Measurements from ENCODE around the gene RAB6A.
"Not testable (repeated sequence)": the region's sequence is repeated elsewhere in the genome, so short reads cannot be mapped to it uniquely, and the experiment has no call there.

Gene RAB6A

DNA sequence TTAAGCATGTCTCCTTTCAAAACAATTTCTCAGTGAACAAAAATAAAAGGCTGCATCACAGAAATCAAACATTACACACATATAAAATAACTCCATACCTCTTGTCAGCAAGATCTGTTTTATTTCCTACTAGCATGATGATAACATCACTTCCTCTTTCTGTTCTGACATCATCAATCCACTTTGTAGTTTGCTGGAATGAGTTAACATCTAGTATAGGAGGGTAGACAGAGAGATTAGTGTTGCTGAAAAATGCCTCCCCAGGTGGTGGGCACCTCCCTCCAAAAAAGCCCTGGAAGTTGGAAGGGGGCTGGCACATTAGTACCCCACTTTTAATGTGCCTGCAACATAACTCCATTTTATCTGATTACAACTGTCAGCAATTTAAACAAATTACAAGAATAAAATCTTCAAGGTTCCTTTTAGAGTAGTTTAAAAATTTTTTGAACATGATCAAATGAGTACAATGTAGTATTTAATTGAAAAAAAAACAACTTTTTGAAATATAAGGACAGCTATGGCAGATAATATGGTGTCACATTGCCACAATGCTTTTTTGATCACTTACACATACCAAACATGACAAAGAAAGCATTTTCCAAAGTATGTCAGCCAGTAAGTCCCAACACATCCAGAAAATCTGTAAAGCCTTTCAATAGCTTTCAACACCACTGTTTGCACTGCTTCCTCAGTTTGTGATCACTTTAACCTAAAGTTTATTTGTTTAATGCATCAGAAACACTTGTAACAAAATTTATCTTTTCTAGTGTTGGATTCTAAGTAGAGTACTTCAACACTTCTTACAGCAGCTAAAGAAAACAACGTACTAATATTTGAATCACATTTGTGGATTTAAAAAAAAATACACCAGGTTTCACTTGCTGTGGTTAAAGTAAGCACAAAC is 44.5 kb downstream of the RAB6A start:
- H3K27ac Mint-ChIP-seq = peak overlapping the region; percentile 43
- no peak overlapping the region for H3K4me3 Mint-ChIP-seq
- H3K27me3 Mint-ChIP-seq = no peaks in the 10 kb centered on the region
- peaks cover 42% of the 10 kb centered on the region for H3K36me3 Mint-ChIP-seq (ENCODE audit: low read depth)
- H3K9me3 Mint-ChIP-seq = no peaks in the 10 kb centered on the region
- peaks cover 5% of the 10 kb centered on the region for H3K4me1 Mint-ChIP-seq (ENCODE audit: low read depth)

DNA sequence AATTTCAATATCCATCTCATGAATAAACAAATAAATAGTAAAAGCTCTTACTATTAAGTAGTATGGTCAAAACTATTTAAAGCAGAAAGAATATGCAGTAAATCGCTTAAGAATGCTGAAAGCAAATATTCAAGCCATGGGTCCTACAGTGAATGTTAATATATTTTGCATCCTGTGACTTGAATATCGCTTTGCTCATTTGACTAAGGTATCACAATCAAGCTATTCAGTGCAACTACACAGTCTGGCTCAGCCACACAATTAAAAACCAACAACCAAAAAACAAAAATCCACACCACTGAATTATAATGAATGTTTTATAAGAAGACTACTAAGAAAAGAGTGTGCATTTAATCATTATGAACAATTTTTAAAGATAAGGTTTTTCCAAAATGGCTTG is 45.3 kb downstream of the RAB6A start:
- H3K4me1 Mint-ChIP-seq (ENCODE audit: low read depth) = peaks cover 5% of the 10 kb centered on the region
- no peak overlapping the region for H3K27ac Mint-ChIP-seq
- H3K9me3 Mint-ChIP-seq = no peaks in the 10 kb centered on the region
- H3K4me3 Mint-ChIP-seq = no peak overlapping the region
- H3K27me3 Mint-ChIP-seq = no peaks in the 10 kb centered on the region
- peaks cover 37% of the 10 kb centered on the region for H3K36me3 Mint-ChIP-seq (ENCODE audit: low read depth)

DNA sequence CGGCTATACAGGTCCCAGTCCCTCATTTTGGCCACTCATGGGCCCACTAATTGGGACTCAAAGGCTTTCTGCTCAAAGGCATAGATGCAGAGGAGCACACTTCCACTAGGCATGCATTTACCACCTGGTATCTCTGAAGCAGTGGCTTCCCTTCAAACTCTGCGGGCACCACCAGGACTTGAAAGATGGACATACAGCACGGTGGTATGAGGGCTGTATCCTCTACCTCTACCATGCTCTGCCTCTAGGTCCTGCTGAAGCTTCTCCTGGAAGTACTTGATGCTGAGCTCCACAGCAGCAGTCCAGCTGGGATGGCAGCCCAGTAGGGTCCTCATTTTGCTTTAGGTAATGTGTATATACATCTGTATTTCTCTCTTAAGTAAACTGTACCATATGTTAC is 49.9 kb downstream of the RAB6A start:
- Mint-ChIP-seq H3K9me3 (no peaks in the 10 kb centered on the region), H3K4me1 (ENCODE audit: low read depth) (peaks cover 1% of the 10 kb centered on the region), H3K4me3 (no peak overlapping the region), H3K27ac (no peak overlapping the region), H3K36me3 (ENCODE audit: low read depth) (peaks cover 26% of the 10 kb centered on the region), H3K27me3 (no peaks in the 10 kb centered on the region)

DNA sequence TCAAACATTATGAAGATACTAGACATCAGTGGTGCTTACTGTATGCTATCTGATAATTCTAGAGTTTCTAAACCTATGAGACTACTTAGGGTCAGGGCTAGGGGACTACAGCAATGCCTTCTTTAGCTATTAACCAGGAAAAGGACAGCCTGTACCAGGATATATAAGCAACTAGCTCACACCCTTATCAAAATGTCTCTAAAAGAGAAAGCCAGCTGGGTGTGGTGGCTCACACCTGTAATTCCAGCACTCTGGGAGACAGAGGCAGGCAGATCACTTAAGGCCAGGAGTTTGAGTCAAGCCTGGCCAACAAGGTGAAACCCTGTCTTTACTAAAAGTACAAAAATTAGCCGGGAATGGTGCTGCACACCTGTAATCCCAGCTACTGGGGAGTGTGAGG is 55.8 kb downstream of the RAB6A start:
- Mint-ChIP-seq H3K27ac (no peak overlapping the region), H3K9me3 (no peaks in the 10 kb centered on the region), H3K36me3 (ENCODE audit: low read depth) (peaks cover 32% of the 10 kb centered on the region), H3K27me3 (no peaks in the 10 kb centered on the region), H3K4me3 (no peak overlapping the region), H3K4me1 (ENCODE audit: low read depth) (no peaks in the 10 kb centered on the region)

DNA sequence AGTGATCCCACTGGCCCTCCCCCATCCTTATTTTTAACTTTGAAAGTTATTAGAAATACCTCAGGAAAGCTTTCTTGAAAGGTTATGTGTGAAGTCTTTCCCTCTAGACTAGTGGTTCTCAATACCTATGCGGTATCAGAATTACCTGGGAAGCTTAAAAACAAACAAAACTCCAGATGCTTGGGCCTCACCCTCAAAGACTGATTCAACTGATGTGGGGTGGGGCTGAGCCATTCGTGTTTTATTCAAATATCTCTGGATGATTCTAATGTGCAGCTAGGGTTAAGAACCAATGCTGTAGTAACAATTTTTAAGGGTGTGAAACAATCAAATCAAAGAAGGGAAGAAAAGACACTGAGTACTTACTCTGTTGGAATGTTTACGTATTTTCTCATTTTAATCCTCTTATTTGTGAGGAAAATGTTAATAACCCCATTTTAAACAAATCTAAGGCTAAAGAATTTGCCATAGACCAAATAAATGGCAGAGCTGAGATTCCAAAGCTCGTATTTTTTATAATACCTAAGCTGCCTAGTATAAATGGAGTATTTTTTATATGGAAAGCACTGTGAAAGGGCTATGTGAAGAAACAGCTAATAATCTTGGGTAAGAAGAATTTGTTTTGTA is 66.9 kb downstream of the RAB6A start:
- H3K4me3 Mint-ChIP-seq = no peak overlapping the region
- no peaks in the 10 kb centered on the region for H3K4me1 Mint-ChIP-seq (ENCODE audit: low read depth)
- H3K36me3 Mint-ChIP-seq (ENCODE audit: low read depth) = peaks cover 17% of the 10 kb centered on the region
- no peaks in the 10 kb centered on the region for H3K9me3 Mint-ChIP-seq
- no peak overlapping the region for H3K27ac Mint-ChIP-seq
- H3K27me3 Mint-ChIP-seq = no peaks in the 10 kb centered on the region

DNA sequence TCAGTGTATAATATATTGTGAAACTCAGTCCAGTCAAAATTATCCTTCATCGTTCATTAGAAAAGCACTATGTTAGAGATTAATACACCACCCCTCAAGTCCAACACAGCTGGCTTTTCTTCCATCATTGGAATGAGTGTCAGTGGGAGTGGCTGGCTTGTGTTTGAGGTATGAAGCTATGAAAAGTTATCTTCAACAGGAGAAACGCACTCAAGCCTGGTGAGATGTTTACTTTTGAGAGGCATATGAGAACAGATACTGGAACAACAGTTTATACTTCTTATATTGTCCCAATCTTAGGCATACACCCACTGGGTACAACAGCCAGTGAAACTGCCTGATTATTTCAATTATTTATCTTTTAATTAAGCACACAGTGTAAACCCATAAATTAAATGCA is 80.2 kb downstream of the RAB6A start:
- Mint-ChIP-seq H3K27ac (no peak overlapping the region), H3K36me3 (ENCODE audit: low read depth) (peaks cover 23% of the 10 kb centered on the region), H3K4me3 (no peak overlapping the region), H3K4me1 (ENCODE audit: low read depth) (no peaks in the 10 kb centered on the region), H3K9me3 (no peaks in the 10 kb centered on the region), H3K27me3 (no peaks in the 10 kb centered on the region)

DNA sequence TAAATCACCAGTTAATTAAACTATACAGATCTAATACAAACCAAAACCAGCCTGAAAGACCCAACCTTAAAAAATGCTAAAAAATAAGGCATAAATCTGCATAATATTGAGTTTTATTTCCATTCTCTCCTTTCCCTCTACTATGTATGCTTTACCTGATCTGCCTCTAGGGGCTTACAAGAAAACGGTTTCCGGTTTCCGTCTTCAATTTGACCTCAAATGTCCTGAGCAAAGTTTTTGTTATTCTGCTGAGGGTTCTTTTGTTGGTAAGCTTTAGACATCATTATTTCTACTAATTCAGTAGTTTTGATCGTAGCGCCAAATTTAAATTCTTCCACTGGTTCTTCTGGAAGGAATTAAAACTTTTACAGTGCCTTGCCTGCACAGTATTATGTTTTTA is 84.3 kb downstream of the RAB6A start:
- H3K4me3 Mint-ChIP-seq; H3K4me1 Mint-ChIP-seq (ENCODE audit: low read depth); H3K27me3 Mint-ChIP-seq; H3K9me3 Mint-ChIP-seq; H3K27ac Mint-ChIP-seq: not testable (repeated sequence)
- H3K36me3 Mint-ChIP-seq (ENCODE audit: low read depth) = peaks cover 20% of the 10 kb centered on the region

DNA sequence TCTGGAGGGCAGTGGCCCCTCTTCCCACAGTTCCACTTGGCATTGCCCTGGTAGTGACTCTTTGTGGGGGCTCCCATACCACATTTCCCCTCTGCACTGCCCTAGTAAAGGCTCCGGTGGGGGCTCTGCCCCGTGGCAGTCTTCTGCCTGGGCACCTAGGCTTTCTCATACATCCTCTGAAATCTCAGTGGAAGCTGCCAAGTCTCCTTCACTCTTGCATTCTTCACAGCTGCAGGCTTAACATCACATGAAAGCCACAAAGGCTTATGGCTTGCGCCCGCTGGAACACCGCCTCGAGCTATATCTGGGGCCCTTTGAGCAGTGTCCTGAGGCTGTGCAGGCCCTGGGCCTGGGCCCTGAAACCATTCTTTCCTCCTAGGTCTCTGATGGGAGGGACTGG is 89.2 kb downstream of the RAB6A start:
- H3K4me3 Mint-ChIP-seq = no peak overlapping the region
- H3K9me3 Mint-ChIP-seq = no peaks in the 10 kb centered on the region
- H3K27ac Mint-ChIP-seq = no peak overlapping the region
- peaks cover 4% of the 10 kb centered on the region for H3K36me3 Mint-ChIP-seq (ENCODE audit: low read depth)
- H3K27me3 Mint-ChIP-seq = no peaks in the 10 kb centered on the region
- H3K4me1 Mint-ChIP-seq (ENCODE audit: low read depth) = no peaks in the 10 kb centered on the region

DNA sequence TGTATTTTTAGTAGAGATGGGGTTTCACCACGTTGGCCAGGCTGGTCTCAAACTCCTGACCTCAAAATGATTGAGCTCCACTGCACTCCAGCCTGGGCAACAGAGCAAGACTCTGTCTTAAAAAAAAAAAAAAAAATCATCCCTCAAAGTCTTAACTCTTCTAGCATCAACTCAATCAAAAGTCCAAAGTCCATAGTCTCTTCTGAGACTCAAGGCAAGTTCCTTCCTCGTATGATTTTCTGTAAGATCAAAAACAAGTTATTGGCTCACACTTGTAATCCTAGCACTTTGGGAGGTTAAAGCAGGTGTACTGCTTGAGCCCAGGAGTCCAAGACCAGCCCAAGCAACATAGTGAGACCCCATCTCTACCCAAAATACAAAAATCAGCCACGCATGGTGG is 90.1 kb downstream of the RAB6A start:
- Mint-ChIP-seq H3K4me1 (ENCODE audit: low read depth) (no peaks in the 10 kb centered on the region), H3K36me3 (ENCODE audit: low read depth) (peaks cover 4% of the 10 kb centered on the region), H3K27me3 (no peaks in the 10 kb centered on the region)

DNA sequence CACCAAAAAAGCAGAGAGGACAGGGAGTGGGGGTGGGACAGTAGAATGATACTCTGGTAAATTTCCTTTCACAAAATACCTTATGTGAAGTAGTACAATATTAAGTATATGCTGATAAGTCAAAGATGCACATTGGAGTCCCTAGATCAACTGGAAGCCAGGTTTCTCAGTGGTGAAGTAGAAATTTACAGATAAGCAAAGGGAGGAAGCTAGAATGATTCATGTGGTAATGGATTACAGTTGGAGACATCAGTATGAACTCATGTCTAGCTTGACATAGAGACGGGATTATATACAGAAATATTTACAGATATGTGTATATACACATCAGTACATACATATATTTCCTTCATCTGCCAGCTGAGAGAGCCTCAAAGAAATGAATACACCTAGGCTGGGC is 93.0 kb downstream of the RAB6A start:
- no peaks in the 10 kb centered on the region for H3K9me3 Mint-ChIP-seq
- H3K4me1 Mint-ChIP-seq (ENCODE audit: low read depth) = no peaks in the 10 kb centered on the region
- H3K36me3 Mint-ChIP-seq (ENCODE audit: low read depth) = no peaks in the 10 kb centered on the region
- H3K27ac Mint-ChIP-seq = no peak overlapping the region
- H3K4me3 Mint-ChIP-seq = no peak overlapping the region
- H3K27me3 Mint-ChIP-seq = no peaks in the 10 kb centered on the region

More for the DNA sequence above, 90.1 kb downstream of the RAB6A start:
- Mint-ChIP-seq H3K4me3 (no peak overlapping the region), H3K27ac (no peak overlapping the region), H3K9me3 (no peaks in the 10 kb centered on the region)

DNA sequence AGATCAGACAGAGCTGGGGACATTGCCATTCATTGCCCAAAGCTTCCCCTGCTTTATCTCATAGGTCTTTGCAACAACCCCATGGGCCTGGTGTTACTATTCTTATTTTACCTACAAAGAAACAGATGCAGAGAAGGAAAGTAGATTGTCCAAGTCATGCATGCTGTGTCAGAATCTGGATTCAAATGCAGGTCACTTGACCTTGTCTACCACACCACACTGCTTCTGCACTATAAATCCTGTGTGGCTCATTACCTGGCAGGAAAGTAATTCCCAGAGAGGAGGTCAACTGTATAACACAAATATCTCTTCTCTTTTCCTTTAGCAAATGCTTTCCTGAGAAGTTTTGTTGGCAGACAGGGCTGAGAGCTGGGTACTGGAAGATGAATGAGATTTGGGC is 96.0 kb downstream of the RAB6A start:
- Mint-ChIP-seq H3K4me3 (no peak overlapping the region), H3K27ac (no peak overlapping the region), H3K9me3 (no peaks in the 10 kb centered on the region), H3K36me3 (ENCODE audit: low read depth) (no peaks in the 10 kb centered on the region), H3K4me1 (ENCODE audit: low read depth) (peaks cover 8% of the 10 kb centered on the region), H3K27me3 (no peaks in the 10 kb centered on the region)

DNA sequence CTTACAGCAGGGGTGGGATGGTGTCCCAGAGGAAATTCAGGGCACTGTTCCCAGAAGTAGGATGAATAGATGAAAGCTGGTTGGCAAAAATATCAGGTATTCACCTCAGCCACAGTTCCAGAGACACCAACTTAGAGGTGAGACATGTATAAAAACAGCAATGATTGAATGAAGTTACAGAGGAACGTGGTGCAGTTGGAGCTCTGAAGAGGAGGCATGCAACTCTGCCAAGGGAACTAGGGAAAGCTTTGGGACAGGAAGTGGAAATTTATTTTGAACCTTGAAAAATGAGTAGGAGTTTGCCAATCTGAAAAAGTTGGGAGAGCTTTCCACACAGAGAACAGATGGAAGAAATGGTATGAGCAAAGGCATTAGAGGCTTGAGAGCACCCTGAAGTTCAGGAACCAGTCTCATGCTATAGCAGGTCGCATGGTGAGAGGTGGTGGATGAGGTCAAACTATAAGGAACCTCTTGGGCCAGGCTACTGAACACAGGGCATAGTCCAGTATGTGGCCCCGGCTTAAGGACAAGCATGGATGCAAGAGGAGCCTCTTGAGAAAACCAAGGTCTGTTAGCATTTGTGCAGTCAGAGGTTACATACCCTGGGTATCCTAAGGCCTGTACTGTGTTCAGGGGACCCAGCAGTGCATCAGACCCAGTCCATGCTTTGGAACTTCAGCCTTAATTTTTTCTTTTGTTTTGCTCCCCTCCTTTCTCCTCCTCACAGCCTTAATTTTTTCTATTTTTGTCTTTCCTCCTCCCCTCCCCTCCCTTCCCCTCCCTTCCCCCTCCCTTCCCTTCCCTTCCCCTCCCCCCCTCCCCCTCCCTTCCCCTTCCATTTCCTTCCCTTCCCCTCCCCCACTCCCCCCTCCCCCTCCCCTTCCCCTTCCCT is 97.0 kb downstream of the RAB6A start:
- no peaks in the 10 kb centered on the region for H3K9me3 Mint-ChIP-seq
- no peak overlapping the region for H3K27ac Mint-ChIP-seq
- no peaks in the 10 kb centered on the region for H3K27me3 Mint-ChIP-seq
- no peaks in the 10 kb centered on the region for H3K36me3 Mint-ChIP-seq (ENCODE audit: low read depth)
- peaks cover 8% of the 10 kb centered on the region for H3K4me1 Mint-ChIP-seq (ENCODE audit: low read depth)
- H3K4me3 Mint-ChIP-seq = no peak overlapping the region

DNA sequence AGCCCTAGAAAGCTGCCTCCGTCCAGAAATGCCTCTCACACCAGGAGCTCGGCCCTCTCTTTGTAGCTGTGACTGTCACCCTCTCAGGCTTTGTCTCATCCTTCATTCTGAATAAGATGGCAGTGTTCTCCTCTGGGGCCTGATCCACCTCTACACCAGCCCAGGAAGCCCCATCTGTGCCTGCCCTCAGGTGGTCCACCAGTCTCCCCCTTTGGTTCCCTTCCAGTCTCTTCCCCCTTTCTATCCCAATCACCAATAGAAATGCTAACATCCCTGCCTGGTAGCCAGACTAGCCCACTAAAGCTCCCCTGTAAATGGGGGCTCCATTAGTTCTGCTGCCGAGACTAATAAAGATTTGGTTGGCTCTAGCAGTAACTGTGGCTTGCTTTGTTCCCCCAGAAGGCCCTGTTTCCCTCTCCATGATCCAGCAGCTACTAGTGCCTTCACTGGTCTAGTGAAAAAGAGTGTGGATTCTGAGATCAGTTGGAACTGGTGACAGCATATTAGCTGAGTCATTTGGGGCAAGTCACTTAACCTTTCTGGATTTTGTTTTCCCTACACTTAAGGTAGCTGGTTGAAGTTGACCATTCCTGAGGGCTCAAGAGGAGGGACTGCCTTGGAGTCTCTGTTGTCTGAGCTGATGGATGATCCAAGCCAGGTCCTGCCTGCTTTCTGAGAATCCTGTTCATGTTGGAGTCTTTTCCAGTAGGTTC is 98.3 kb downstream of the RAB6A start:
- no peaks in the 10 kb centered on the region for H3K36me3 Mint-ChIP-seq (ENCODE audit: low read depth)
- H3K4me1 Mint-ChIP-seq (ENCODE audit: low read depth) = peaks cover 8% of the 10 kb centered on the region
- no peaks in the 10 kb centered on the region for H3K27me3 Mint-ChIP-seq
- H3K4me3 Mint-ChIP-seq = no peak overlapping the region
- no peak overlapping the region for H3K27ac Mint-ChIP-seq
- no peaks in the 10 kb centered on the region for H3K9me3 Mint-ChIP-seq

DNA sequence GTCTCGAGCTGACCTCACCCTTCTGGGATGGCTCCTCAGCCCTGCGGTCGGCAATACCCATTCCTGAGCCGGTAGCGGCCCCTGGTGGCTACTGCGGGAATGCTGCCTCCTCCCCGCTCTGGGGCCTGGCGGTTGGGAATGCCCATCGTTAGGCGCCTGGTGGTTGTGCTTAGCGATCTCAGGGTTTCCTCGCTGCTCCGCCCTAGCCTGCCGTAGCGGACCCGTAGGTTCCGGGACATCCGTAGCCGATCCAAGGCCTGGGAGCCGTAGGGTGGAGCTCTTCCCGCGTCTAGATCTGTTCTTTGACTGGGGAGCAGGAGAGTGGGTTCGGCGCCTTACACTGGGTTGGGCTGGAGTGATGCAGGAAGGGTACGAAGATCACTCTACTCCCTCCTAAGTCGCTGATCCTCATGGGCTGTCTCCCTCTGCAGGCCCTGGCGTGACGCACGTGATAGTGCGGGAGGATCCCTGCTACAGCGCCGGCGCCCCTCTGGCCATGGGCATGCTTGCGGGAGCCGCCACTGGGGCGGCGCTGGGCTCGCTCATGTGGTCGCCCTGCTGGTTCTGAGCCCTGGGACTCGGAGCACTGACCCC is 99.7 kb downstream of the RAB6A start:
- Mint-ChIP-seq H3K4me1 (ENCODE audit: low read depth) (peaks cover 8% of the 10 kb centered on the region), H3K27me3 (no peaks in the 10 kb centered on the region), H3K27ac (no peak overlapping the region), H3K36me3 (ENCODE audit: low read depth) (no peaks in the 10 kb centered on the region), H3K4me3 (peak overlapping the region; percentile 40), H3K9me3 (no peaks in the 10 kb centered on the region)

Measured in stimulated activated naive CD8-positive, alpha-beta T cell treated with anti-CD3 and anti-CD28 coated beads, Interleukin-15, Interleukin-2, amounts not matched to agents 100 ng/mL and 50 ng/mL, for 24 hours (primary cell).